ENCODE results near the gene AHCYL2. TPM values are rescaled to one million over a fixed set of nuclear protein-coding genes. Genes with fewer than 3 reads are reported as not detected.

The AHCYL2 gene
- total and polyA plus RNA-seq, 9 donors = 8.7 to 25.8 (median 17.2) TPM

- intact Hi-C loops (cut with DNase I) = loop anchor here in 1 of 4 donors (10.0 kb wide), 1 partner anchor 82 kb away; no protein-coding TSS in a partner anchor
- Histone ChIP-seq H3K4me1 (ENCODE audit: insufficient read depth) (no peaks in the 10 kb centered on the region), H3K4me3 (no peak overlapping the region), H3K36me3 (no peaks in the 10 kb centered on the region), H3K27me3 (no peaks in the 10 kb centered on the region), H3K9me3 (no peaks in the 10 kb centered on the region), H3K27ac (no peak overlapping the region)
- no peak for TF ChIP-seq POLR2A (IDR thresholded peaks at IDR 0.05)
- TF ChIP-seq EP300 (IDR thresholded peaks at IDR 0.05) = no peak
- TF ChIP-seq, protein P1, sequence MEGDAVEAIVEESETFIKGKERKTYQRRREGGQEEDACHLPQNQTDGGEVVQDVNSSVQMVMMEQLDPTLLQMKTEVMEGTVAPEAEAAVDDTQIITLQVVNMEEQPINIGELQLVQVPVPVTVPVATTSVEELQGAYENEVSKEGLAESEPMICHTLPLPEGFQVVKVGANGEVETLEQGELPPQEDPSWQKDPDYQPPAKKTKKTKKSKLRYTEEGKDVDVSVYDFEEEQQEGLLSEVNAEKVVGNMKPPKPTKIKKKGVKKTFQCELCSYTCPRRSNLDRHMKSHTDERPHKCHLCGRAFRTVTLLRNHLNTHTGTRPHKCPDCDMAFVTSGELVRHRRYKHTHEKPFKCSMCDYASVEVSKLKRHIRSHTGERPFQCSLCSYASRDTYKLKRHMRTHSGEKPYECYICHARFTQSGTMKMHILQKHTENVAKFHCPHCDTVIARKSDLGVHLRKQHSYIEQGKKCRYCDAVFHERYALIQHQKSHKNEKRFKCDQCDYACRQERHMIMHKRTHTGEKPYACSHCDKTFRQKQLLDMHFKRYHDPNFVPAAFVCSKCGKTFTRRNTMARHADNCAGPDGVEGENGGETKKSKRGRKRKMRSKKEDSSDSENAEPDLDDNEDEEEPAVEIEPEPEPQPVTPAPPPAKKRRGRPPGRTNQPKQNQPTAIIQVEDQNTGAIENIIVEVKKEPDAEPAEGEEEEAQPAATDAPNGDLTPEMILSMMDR (IDR thresholded peaks at IDR 0.05) = no peak
- DNase-seq = no peak
- 93 to 94% (median 93%) methylated on average over 10 of the region's 10 CpGs for WGBS, 3 donors
Measured at GRCh38 chr7:129456421-129456820, 231.6 kb downstream of the AHCYL2 start.

- DNase-seq = no peak
- Histone ChIP-seq H3K9me3 (no peaks in the 10 kb centered on the region), H3K36me3 (no peaks in the 10 kb centered on the region), H3K27ac (no peak overlapping the region), H3K4me1 (ENCODE audit: insufficient read depth) (no peaks in the 10 kb centered on the region), H3K4me3 (no peak overlapping the region), H3K27me3 (no peaks in the 10 kb centered on the region)
- intact Hi-C loops (cut with DNase I) = loop anchor here in 1 of 4 donors (10.0 kb wide), 1 partner anchor 82 kb away; no protein-coding TSS in a partner anchor
- 85 to 89% (median 88%) methylated on average over 3 of the region's 3 CpGs for whole genome bisulfite sequencing, 3 donors
- TF ChIP-seq EP300 (IDR thresholded peaks at IDR 0.05) (no peak), POLR2A (IDR thresholded peaks at IDR 0.05) (no peak)
- TF ChIP-seq, protein P1 (IDR thresholded peaks at IDR 0.05) = no peak
Measured at GRCh38 chr7:129457101-129457500, 232.3 kb downstream of the AHCYL2 start.

- Histone ChIP-seq H3K36me3 (no peaks in the 10 kb centered on the region), H3K4me3 (no peak overlapping the region), H3K27ac (no peak overlapping the region), H3K4me1 (ENCODE audit: insufficient read depth) (no peaks in the 10 kb centered on the region), H3K9me3 (no peaks in the 10 kb centered on the region), H3K27me3 (no peaks in the 10 kb centered on the region)
- WGBS, 3 donors = 91 to 97% (median 97%) methylated on average over 5 of the region's 5 CpGs
- TF ChIP-seq, protein P1 (IDR thresholded peaks at IDR 0.05) = no peak
- intact Hi-C loops (cut with DNase I) = loop anchor here in 1 of 4 donors (10.0 kb wide), 1 partner anchor 83 kb away; no protein-coding TSS in a partner anchor
- DNase-seq = no peak
Measured at GRCh38 chr7:129458171-129458570, 233.3 kb downstream of the AHCYL2 start.

- Histone ChIP-seq H3K4me3 (no peak overlapping the region), H3K27ac (no peak overlapping the region), H3K36me3 (no peaks in the 10 kb centered on the region), H3K4me1 (ENCODE audit: insufficient read depth) (no peaks in the 10 kb centered on the region), H3K9me3 (no peaks in the 10 kb centered on the region), H3K27me3 (no peaks in the 10 kb centered on the region)
- intact Hi-C loops (cut with DNase I) = loop anchor here in 1 of 4 donors (10.0 kb wide), 1 partner anchor 247 kb away; no protein-coding TSS in a partner anchor
- TF ChIP-seq EP300 (IDR thresholded peaks at IDR 0.05) = no peak
- TF ChIP-seq POLR2A (IDR thresholded peaks at IDR 0.05) = no peak
- TF ChIP-seq, protein P1 (IDR thresholded peaks at IDR 0.05) = no peak
- no peak for DNase-seq
- WGBS, 3 donors = 97 to 99% (median 98%) methylated on average over 2 of the region's 2 CpGs
Measured at GRCh38 chr7:129461809-129462208, 237.0 kb downstream of the AHCYL2 start.

Data from ovary (tissue), 9 donors.